DND-41 (cell line): ENCODE results near the gene KCNJ1.

Experiments used
- EZH2 ChIP-seq: IDR thresholded peaks from 3 replicates; pipeline ENCODE4 v1.6.1; 2012; ENCODE audit warnings: borderline replicate concordance, low read depth, mild to moderate bottlenecking, moderate library complexity, low read length, inconsistent platforms; ENCODE audit not compliant: severe bottlenecking
- TF ChIP-seq, protein P1 (sequence below): IDR thresholded peaks from 2 replicates; pipeline ENCODE4 v1.5.1; 2012; ENCODE audit warnings: borderline replicate concordance, low read length, moderate library complexity, mild to moderate bottlenecking; ENCODE audit not compliant: poor library complexity, severe bottlenecking; ENCODE audit errors: extremely low read depth

GRCh38 chr11:128910576-128910975, 43.5 kb upstream of the KCNJ1 start:
- TF ChIP-seq, protein P1, sequence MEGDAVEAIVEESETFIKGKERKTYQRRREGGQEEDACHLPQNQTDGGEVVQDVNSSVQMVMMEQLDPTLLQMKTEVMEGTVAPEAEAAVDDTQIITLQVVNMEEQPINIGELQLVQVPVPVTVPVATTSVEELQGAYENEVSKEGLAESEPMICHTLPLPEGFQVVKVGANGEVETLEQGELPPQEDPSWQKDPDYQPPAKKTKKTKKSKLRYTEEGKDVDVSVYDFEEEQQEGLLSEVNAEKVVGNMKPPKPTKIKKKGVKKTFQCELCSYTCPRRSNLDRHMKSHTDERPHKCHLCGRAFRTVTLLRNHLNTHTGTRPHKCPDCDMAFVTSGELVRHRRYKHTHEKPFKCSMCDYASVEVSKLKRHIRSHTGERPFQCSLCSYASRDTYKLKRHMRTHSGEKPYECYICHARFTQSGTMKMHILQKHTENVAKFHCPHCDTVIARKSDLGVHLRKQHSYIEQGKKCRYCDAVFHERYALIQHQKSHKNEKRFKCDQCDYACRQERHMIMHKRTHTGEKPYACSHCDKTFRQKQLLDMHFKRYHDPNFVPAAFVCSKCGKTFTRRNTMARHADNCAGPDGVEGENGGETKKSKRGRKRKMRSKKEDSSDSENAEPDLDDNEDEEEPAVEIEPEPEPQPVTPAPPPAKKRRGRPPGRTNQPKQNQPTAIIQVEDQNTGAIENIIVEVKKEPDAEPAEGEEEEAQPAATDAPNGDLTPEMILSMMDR = no peak
- TF ChIP-seq EZH2 = no peak
